Ascending aorta (tissue), 2 donors: ENCODE data around the gene STARD6. TPM values are rescaled to one million over a fixed set of nuclear protein-coding genes. Genes with fewer than 3 reads are reported as not detected.

Source experiments
- DNase-seq, 2 donors: peaks; one replicate each; pipeline ENCODE4 v3.0.0-alpha.2; 2019; ENCODE audit warnings: low spot score in 2 of 2
- H3K27ac ChIP-seq, 2 donors: fragments of 200-600 bp; sonication (generic); one replicate each; pipeline ENCODE4 v1.5.1; 2016 to 2017; ENCODE audit warnings: mild to moderate bottlenecking in 1 of 2
- H3K27me3 ChIP-seq: fragments of 200-600 bp; sonication (generic); one replicate; pipeline ENCODE4 v1.5.1; 2017
- H3K36me3 ChIP-seq, 2 donors: fragments of 200-600 bp; sonication (generic); one replicate each; pipeline ENCODE4 v1.5.1; 2016
- H3K4me1 ChIP-seq, 2 donors: fragments of 200-600 bp; sonication (generic); one replicate each; pipeline ENCODE4 v1.5.1; 2016 to 2017; ENCODE audit warnings: mild to moderate bottlenecking in 1 of 2
- H3K4me3 ChIP-seq, 2 donors: fragments of 200-600 bp; sonication (generic); one replicate each; pipeline ENCODE4 v1.5.1; 2016 to 2017; ENCODE audit warnings: mild to moderate bottlenecking in 1 of 2
- H3K9me3 ChIP-seq, 2 donors: fragments of 200-600 bp; sonication (generic); one replicate each; pipeline ENCODE4 v1.5.1; 2016
- intact Hi-C: fragments of 100-400 bp; cut with DNase I; formaldehyde crosslinking; loops from one replicate; pipeline ENCODE4 v1.15.1; 2023
- total RNA-seq: library from RNA; depleted of rRNA; stranded (reverse); fragments of >200 nt; gene quantifications from one replicate; pipeline ENCODE4 v1.1.0, GENCODE V29; 2016
- TF ChIP-seq, protein P1 (sequence below), 3 experiments: fragments of 200-600 bp in 2 of 3; fragments of 450-650 bp in 1 of 3; sonication (generic) in 2 of 3; IDR thresholded peaks; one replicate each; pipeline ENCODE4 v1.5.1; 2016 to 2019; ENCODE audit warnings: antibody characterized with exemption in 3 of 3, mild to moderate bottlenecking in 1 of 3, moderate library complexity in 1 of 3

STARD6 gene
- total RNA-seq, 1 donor from 2014 or later: not detected

DNA sequence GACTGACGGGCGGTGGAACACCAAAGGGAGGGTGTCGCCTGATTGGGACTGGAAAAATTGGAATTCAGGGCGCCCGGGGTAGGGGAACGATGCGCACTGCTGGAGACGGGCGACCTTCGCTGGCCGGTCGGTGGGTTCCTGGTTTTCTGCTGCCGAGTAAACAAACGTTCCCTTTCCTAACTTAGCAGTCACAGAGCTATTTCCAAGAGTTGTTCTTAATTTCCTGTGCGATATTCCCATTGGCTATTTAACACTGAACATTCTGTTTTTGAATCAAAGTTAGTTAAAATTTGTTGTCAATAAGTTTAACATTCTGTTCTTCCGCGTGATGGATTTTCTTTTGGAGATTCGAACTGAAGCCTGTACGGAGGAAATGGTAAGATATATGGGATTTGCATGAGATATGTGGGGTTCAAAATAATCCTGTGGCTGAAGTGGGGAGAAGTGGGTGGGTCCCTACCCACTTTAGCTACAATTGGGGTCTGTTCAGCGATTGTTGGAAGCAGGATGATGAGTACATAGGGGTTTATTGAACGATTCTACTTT is 910 bp upstream of the STARD6 start:
- Histone ChIP-seq H3K4me3 (peak overlapping the region; percentile 77 to 88), H3K4me1 (no peaks in the 10 kb centered on the region), H3K9me3 (no peaks in the 10 kb centered on the region), H3K36me3 (no peaks in the 10 kb centered on the region), H3K27ac (no peak overlapping the region), H3K27me3 (no peaks in the 10 kb centered on the region)
- TF ChIP-seq, protein P1, sequence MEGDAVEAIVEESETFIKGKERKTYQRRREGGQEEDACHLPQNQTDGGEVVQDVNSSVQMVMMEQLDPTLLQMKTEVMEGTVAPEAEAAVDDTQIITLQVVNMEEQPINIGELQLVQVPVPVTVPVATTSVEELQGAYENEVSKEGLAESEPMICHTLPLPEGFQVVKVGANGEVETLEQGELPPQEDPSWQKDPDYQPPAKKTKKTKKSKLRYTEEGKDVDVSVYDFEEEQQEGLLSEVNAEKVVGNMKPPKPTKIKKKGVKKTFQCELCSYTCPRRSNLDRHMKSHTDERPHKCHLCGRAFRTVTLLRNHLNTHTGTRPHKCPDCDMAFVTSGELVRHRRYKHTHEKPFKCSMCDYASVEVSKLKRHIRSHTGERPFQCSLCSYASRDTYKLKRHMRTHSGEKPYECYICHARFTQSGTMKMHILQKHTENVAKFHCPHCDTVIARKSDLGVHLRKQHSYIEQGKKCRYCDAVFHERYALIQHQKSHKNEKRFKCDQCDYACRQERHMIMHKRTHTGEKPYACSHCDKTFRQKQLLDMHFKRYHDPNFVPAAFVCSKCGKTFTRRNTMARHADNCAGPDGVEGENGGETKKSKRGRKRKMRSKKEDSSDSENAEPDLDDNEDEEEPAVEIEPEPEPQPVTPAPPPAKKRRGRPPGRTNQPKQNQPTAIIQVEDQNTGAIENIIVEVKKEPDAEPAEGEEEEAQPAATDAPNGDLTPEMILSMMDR (IDR thresholded peaks at IDR 0.05): no peak
- DNase-seq: no peak
- intact Hi-C loops: loop anchor here (5.0 kb wide), 1 partner anchor 136 kb away; the partner anchor contains the start of gene MBD2

DNA sequence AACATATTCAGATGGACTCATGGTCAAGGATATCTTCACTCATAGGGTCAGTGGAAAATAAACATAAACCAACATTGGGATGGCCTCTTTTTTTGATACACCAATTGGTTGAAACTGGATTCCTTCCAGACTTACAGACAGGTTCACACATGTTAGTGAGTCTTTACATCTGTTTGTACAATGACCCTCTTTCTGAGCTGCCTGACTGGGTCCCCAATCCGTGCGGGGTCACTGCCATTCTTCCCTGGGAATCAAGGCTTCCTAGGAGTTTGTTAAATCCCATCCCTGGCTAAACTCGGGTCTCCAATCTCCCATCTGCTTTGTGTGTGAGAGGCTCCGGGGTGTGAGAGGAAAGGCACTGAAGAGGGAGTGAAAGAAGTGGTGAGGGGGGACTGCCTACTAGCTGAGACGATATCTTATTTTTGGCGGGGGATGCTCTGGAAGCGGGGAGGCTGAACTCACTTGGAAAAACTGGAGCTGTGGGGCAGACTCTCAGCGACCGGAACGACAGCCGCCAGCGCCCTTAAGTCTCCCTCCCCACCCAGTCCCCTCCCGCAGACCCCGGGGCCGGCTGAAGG is 487 bp downstream of the STARD6 start:
- H3K27ac ChIP-seq: peak overlapping the region; percentile 19 to 33
- H3K4me1 ChIP-seq: no peaks in the 10 kb centered on the region
- H3K9me3 ChIP-seq: no peaks in the 10 kb centered on the region
- H3K36me3 ChIP-seq: no peaks in the 10 kb centered on the region
- DNase-seq: no peak
- no peaks in the 10 kb centered on the region for H3K27me3 ChIP-seq
- intact Hi-C loops: loop anchor here (1.0 to 5.0 kb wide), 2 partner anchors 88 to 135 kb away; partner anchors contain the start of genes MBD2 and POLI
- H3K4me3 ChIP-seq: peak overlapping the region; percentile 77 to 88
- TF ChIP-seq, protein P1 (IDR thresholded peaks at IDR 0.05): no peak

DNA sequence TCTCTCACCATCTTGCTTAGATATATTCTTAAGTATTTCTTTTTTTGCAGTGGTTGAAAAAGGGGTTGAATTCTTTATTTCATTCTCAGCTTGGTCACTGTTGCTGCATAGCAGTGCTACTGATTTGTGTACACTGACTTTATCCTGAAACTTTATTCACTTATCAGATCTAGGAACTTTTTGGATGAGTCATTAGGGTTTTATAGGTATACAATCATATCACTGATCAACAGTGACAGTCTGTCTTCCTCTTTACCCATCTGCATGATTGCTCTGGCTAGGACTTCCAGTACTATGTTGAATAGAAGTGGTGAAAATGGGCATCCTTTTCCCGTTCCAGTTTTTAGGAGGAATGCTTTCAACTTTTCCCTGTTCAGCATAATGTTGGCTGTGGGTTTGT is 6.5 kb downstream of the STARD6 start:
- Histone ChIP-seq H3K27ac (no peak overlapping the region), H3K4me3 (no peak overlapping the region), H3K36me3 (no peaks in the 10 kb centered on the region), H3K9me3 (no peaks in the 10 kb centered on the region), H3K27me3 (no peaks in the 10 kb centered on the region), H3K4me1 (no peaks in the 10 kb centered on the region)
- intact Hi-C loops: no loop called here
- DNase-seq: no peak
- TF ChIP-seq, protein P1 (IDR thresholded peaks at IDR 0.05): no peak

DNA sequence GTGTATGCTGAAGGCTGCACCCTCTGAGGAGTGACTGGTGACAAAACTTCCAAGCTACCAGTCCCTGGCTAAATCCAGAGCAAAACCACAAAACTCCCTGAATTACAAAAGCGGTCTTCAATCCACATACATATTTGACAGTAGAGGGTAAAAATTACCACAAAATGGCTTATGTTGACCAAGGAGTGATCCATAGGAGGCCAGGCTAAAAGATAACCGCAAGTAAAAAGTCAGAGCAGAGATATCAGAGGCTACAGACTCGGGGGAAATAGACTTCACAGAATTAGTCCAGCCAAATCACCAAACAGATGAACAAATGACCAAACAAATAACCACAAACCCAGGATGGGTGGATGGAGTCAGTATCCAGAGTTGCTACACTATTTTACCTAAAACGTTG is 19.4 kb downstream of the STARD6 start:
- TF ChIP-seq, protein P1 (IDR thresholded peaks at IDR 0.05): no peak
- Histone ChIP-seq H3K27ac (no peak overlapping the region), H3K27me3 (no peaks in the 10 kb centered on the region), H3K36me3 (no peaks in the 10 kb centered on the region), H3K4me3 (no peak overlapping the region), H3K4me1 (no peaks in the 10 kb centered on the region), H3K9me3 (no peaks in the 10 kb centered on the region)
- intact Hi-C loops: no loop called here
- DNase-seq: no peak

DNA sequence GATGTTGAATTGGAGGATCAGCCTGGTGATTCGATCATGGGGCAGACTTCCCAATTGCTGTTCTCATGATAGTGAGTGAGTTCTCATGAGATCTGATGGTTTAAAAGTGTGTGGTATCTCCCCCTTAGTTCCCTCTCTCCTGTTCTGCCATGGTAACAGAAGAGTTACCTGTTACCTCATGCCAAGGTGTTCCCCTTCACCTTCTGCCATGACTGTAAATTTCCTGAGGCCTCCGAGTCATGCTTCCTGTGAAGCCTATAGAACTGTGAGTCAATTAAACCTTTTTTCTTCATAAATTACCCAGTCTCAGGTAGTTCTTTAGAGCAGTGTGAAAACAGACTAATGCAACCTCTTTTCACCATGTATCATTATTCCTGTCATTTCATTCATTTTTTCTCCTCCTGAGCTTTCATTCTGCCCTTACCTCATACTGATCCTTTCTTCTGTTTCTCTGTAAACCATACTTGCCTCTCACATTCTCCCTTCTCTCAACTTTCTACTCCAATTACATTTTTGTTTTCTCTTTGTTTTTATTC is 22.0 kb downstream of the STARD6 start:
- DNase-seq: no peak
- no peak overlapping the region for H3K27ac ChIP-seq
- no peaks in the 10 kb centered on the region for H3K36me3 ChIP-seq
- H3K9me3 ChIP-seq: no peaks in the 10 kb centered on the region
- no peak overlapping the region for H3K4me3 ChIP-seq
- no peaks in the 10 kb centered on the region for H3K27me3 ChIP-seq
- TF ChIP-seq, protein P1 (IDR thresholded peaks at IDR 0.05): no peak
- no peaks in the 10 kb centered on the region for H3K4me1 ChIP-seq
- intact Hi-C loops: no loop called here
